C4-2B (cell line): Measurements from ENCODE around the gene SH3RF1.

Experiments
- H3K27ac ChIP-seq: fragments of 450-650 bp; 2 replicates; pipeline ENCODE4 v1.5.1; 2017
- CTCF ChIP-seq: fragments of 450-650 bp; conservative IDR thresholded peaks from 2 replicates; pipeline ENCODE4 v1.5.1; 2017; ENCODE audit warnings: mild to moderate bottlenecking
- ZFX ChIP-seq: fragments of 450-650 bp; IDR thresholded peaks from 2 replicates; pipeline ENCODE4 v1.6.1; 2017

The SH3RF1 gene

GRCh38 chr4:169071747-169072146, 199.0 kb downstream of the SH3RF1 start:
- TF ChIP-seq ZFX (no peak), CTCF (no peak)
- H3K27ac ChIP-seq, result peak overlapping the region; percentile 98

GRCh38 chr4:169070895-169071218, 199.9 kb downstream of the SH3RF1 start:
- H3K27ac ChIP-seq, result peak overlapping the region; percentile 98
- TF ChIP-seq CTCF, result no peak
- no peak for TF ChIP-seq ZFX

GRCh38 chr4:169070071-169070894, 200.5 kb downstream of the SH3RF1 start:
- H3K27ac ChIP-seq, result peak overlapping the region; percentile 98
- TF ChIP-seq ZFX (no peak), CTCF (no peak)

GRCh38 chr4:169068423-169068822, 202.3 kb downstream of the SH3RF1 start:
- TF ChIP-seq ZFX (no peak), CTCF (no peak)

GRCh38 chr4:169066934-169067333, 203.8 kb downstream of the SH3RF1 start:
- no peak overlapping the region for H3K27ac ChIP-seq
- TF ChIP-seq ZFX (no peak), CTCF (no peak)

More at GRCh38 chr4:169068423-169068822, 202.3 kb downstream of the SH3RF1 start:
- peak overlapping the region; percentile 98 for H3K27ac ChIP-seq

- TF ChIP-seq CTCF, result no peak
- no peak for TF ChIP-seq ZFX
- H3K27ac ChIP-seq, result no peak overlapping the region
These were observed 206.5 kb downstream of the SH3RF1 start for GRCh38 chr4:169064296-169064695.

GRCh38 chr4:169063441-169063840, 207.3 kb downstream of the SH3RF1 start:
- H3K27ac ChIP-seq, result no peak overlapping the region
- no peak for TF ChIP-seq ZFX
- TF ChIP-seq CTCF, result no peak
